ENCODE results near the gene TMC8.

The TMC8 gene

GRCh38 chr17:78089576-78090281, 40.8 kb upstream of the TMC8 start:
- no peak overlapping the region for H3K4me2 ChIP-seq (ENCODE audit: low read depth, low read length, poor library complexity, severe bottlenecking)
- H3K9ac ChIP-seq (ENCODE audit: low read length): no peak overlapping the region
- no peaks in the 10 kb centered on the region for H3K9me2 ChIP-seq (replicated peaks; ENCODE audit: insufficient read depth, low read length)
- no peak overlapping the region for H3K4me3 ChIP-seq (ENCODE audit: insufficient read depth, low read length, poor library complexity, severe bottlenecking)
- no peaks in the 10 kb centered on the region for H3K79me2 ChIP-seq (ENCODE audit: insufficient read depth, low read length)
- H3K36me3 ChIP-seq (ENCODE audit: low read length): no peaks in the 10 kb centered on the region
- no peak overlapping the region for H3K27ac ChIP-seq (ENCODE audit: low read depth, low read length)
- no peak for TF ChIP-seq EZH2phosphoT487 (conservative IDR thresholded peaks at IDR 0.05; ENCODE audit: low read length)
- no peak for TF ChIP-seq CTCF (IDR thresholded peaks at IDR 0.05; ENCODE audit: insufficient read depth, low read length, poor library complexity, severe bottlenecking)
- H2AFZ ChIP-seq (ENCODE audit: low read depth, low read length, severe bottlenecking): no peak overlapping the region
- H3K9me3 ChIP-seq (ENCODE audit: insufficient read depth, low read length): no peaks in the 10 kb centered on the region
- no peaks in the 10 kb centered on the region for H3K27me3 ChIP-seq (ENCODE audit: low read length)
- no peaks in the 10 kb centered on the region for H3F3A ChIP-seq (ENCODE audit: insufficient read depth)
- H4K20me1 ChIP-seq (ENCODE audit: low read depth, low read length): no peaks in the 10 kb centered on the region

GRCh38 chr17:78092794-78093324, 37.7 kb upstream of the TMC8 start:
- H3K27me3 ChIP-seq (ENCODE audit: low read length): no peaks in the 10 kb centered on the region

GRCh38 chr17:78095035-78095434, 35.5 kb upstream of the TMC8 start:
- Histone ChIP-seq H4K20me1 (ENCODE audit: low read depth, low read length) (no peaks in the 10 kb centered on the region), H3K4me2 (ENCODE audit: low read depth, low read length, poor library complexity, severe bottlenecking) (no peak overlapping the region), H2AFZ (ENCODE audit: low read depth, low read length, severe bottlenecking) (no peak overlapping the region), H3K27me3 (ENCODE audit: low read length) (no peaks in the 10 kb centered on the region), H3K9me3 (ENCODE audit: insufficient read depth, low read length) (no peaks in the 10 kb centered on the region), H3K9me2 (replicated peaks; ENCODE audit: insufficient read depth, low read length) (no peaks in the 10 kb centered on the region), H3K4me3 (ENCODE audit: insufficient read depth, low read length, poor library complexity, severe bottlenecking) (no peak overlapping the region), H3K9ac (ENCODE audit: low read length) (no peak overlapping the region), H3F3A (ENCODE audit: insufficient read depth) (no peaks in the 10 kb centered on the region), H3K79me2 (ENCODE audit: insufficient read depth, low read length) (no peaks in the 10 kb centered on the region), H3K27ac (ENCODE audit: low read depth, low read length) (no peak overlapping the region), H3K36me3 (ENCODE audit: low read length) (no peaks in the 10 kb centered on the region)
- TF ChIP-seq CTCF (IDR thresholded peaks at IDR 0.05; ENCODE audit: insufficient read depth, low read length, poor library complexity, severe bottlenecking) (no peak), EZH2phosphoT487 (conservative IDR thresholded peaks at IDR 0.05; ENCODE audit: low read length) (no peak)

More at GRCh38 chr17:78092794-78093324, 37.7 kb upstream of the TMC8 start:
- no peak overlapping the region for H3K9ac ChIP-seq (ENCODE audit: low read length)
- no peaks in the 10 kb centered on the region for H3F3A ChIP-seq (ENCODE audit: insufficient read depth)
- no peak overlapping the region for H3K27ac ChIP-seq (ENCODE audit: low read depth, low read length)
- H3K4me3 ChIP-seq (ENCODE audit: insufficient read depth, low read length, poor library complexity, severe bottlenecking): no peak overlapping the region
- no peaks in the 10 kb centered on the region for H3K79me2 ChIP-seq (ENCODE audit: insufficient read depth, low read length)
- no peak overlapping the region for H3K4me2 ChIP-seq (ENCODE audit: low read depth, low read length, poor library complexity, severe bottlenecking)
- H3K9me2 ChIP-seq (replicated peaks; ENCODE audit: insufficient read depth, low read length): no peaks in the 10 kb centered on the region
- no peaks in the 10 kb centered on the region for H3K36me3 ChIP-seq (ENCODE audit: low read length)
- no peak overlapping the region for H2AFZ ChIP-seq (ENCODE audit: low read depth, low read length, severe bottlenecking)
- no peaks in the 10 kb centered on the region for H4K20me1 ChIP-seq (ENCODE audit: low read depth, low read length)
- TF ChIP-seq CTCF (IDR thresholded peaks at IDR 0.05; ENCODE audit: insufficient read depth, low read length, poor library complexity, severe bottlenecking): no peak
- TF ChIP-seq EZH2phosphoT487 (conservative IDR thresholded peaks at IDR 0.05; ENCODE audit: low read length): no peak
- H3K9me3 ChIP-seq (ENCODE audit: insufficient read depth, low read length): no peaks in the 10 kb centered on the region
